Endothelial cell of umbilical vein (primary cell): ENCODE results near the gene BICD2. TPM values are rescaled to one million over a fixed set of nuclear protein-coding genes. Genes with fewer than 3 reads are reported as not detected.
"Not testable (repeated sequence)": the region's sequence is repeated elsewhere in the genome, so short reads cannot be mapped to it uniquely, and the experiment has no call there.

Source experiments
- BruUV-seq: library from RNA; stranded (reverse); fragments of 400-500 nt; replicated peaks from 2 replicates; lab custom pipeline; 2021; lab: Mats Ljungman, UMichigan
- CTCF ChIA-PET: fragments of 300-600, 350-600 bp; sonication (Branson Sonifier 250); formaldehyde crosslinking; loops from one replicate; lab custom pipeline; 2021; ENCODE audit warnings: antibody characterized with exemption, inconsistent platforms; lab: Charles Lee
- POLR2A ChIA-PET: fragments of 300-600, 350-600 bp; sonication (Branson Sonifier 250); formaldehyde crosslinking; loops from one replicate; lab custom pipeline; 2021; ENCODE audit warnings: antibody characterized with exemption, inconsistent platforms; lab: Charles Lee
- DNase-seq: peaks from one replicate; pipeline ENCODE4 v3.0.0-alpha.2; 2011; ENCODE audit warnings: low read depth, low spot score
- FAIRE-seq: peaks from 2 replicates; lab custom pipeline; 2011; peaks lifted over from hg19 to GRCh38; lab: Jason Lieb, UNC
- H2AFZ ChIP-seq: 2 replicates; pipeline ENCODE4 v1.6.0; 2012; ENCODE audit warnings: low read depth, low read length, control low read depth, inconsistent platforms
- H3K27ac ChIP-seq: 2 replicates; pipeline ENCODE4 v1.5.1; 2011; ENCODE audit warnings: low read depth, mild to moderate bottlenecking, control low read depth, low read length, moderate library complexity; ENCODE audit not compliant: insufficient read depth
- H3K27me3 ChIP-seq, 2 experiments: 2 replicates each; pipeline versions ENCODE4 v1.6.0 to v1.6.1; 2011; ENCODE audit warnings: low read length in 2 of 2, mixed read lengths in 1 of 2; ENCODE audit not compliant: control insufficient read depth in 2 of 2, insufficient read depth in 2 of 2
- H3K36me3 ChIP-seq, 2 experiments: 2 replicates in 1 of 2; 3 replicates in 1 of 2; pipeline ENCODE4 v1.5.1; 2011; ENCODE audit warnings: low read length in 2 of 2, mild to moderate bottlenecking in 1 of 2, moderate library complexity in 1 of 2; ENCODE audit not compliant: control insufficient read depth in 2 of 2, insufficient read depth in 2 of 2; ENCODE audit errors: extremely low read depth in 1 of 2
- H3K4me1 ChIP-seq: 3 replicates; pipeline ENCODE4 v1.5.1; 2011; ENCODE audit warnings: mild to moderate bottlenecking, low read length; ENCODE audit not compliant: control insufficient read depth, insufficient read depth; ENCODE audit errors: extremely low read depth
- H3K4me2 ChIP-seq: 2 replicates; pipeline ENCODE4 v1.6.1; 2011; ENCODE audit warnings: low read length, control low read depth, mixed read lengths; ENCODE audit not compliant: insufficient read depth
- H3K4me3 ChIP-seq, 3 experiments: fragments of 200-600 bp in 1 of 3; sonication (generic), shearing (Covaris generic) in 1 of 3; replicated peaks in 1 of 3; 2 replicates each; pipeline ENCODE4 v1.5.1; 2011 to 2016; ENCODE audit warnings: control low read depth in 3 of 3, low read length in 3 of 3, mild to moderate bottlenecking in 2 of 3, inconsistent platforms in 1 of 3, low read depth in 1 of 3, moderate library complexity in 1 of 3; ENCODE audit not compliant: insufficient read depth in 1 of 3
- H3K79me2 ChIP-seq: 2 replicates; pipeline ENCODE4 v1.6.0; 2012; ENCODE audit warnings: low read length, inconsistent platforms; ENCODE audit not compliant: control insufficient read depth, insufficient read depth
- H3K9ac ChIP-seq: replicated peaks from 2 replicates; pipeline ENCODE3; 2011; ENCODE audit warnings: low read length, control low read depth; ENCODE audit not compliant: insufficient read depth; ENCODE audit errors: extremely low read depth
- H3K9me1 ChIP-seq: replicated peaks from 3 replicates; pipeline ENCODE4 v1.6.0; 2011; ENCODE audit warnings: mild to moderate bottlenecking, low read length; ENCODE audit not compliant: control insufficient read depth, insufficient read depth; ENCODE audit errors: extremely low read depth
- H3K9me3 ChIP-seq: replicated peaks from 2 replicates; pipeline ENCODE4 v1.5.1; 2012; ENCODE audit warnings: low read length, inconsistent platforms; ENCODE audit not compliant: control insufficient read depth, insufficient read depth
- H4K20me1 ChIP-seq: replicated peaks from 2 replicates; pipeline ENCODE3; 2011; ENCODE audit warnings: mild to moderate bottlenecking, low read length; ENCODE audit not compliant: control insufficient read depth, insufficient read depth; ENCODE audit errors: extremely low read depth
- JUN ChIP-seq: IDR thresholded peaks from 2 replicates; pipeline ENCODE4 v1.6.1; 2011; ENCODE audit warnings: borderline replicate concordance, low read depth; ENCODE audit not compliant: insufficient read length, insufficient read depth
- POLR2AphosphoS5 ChIP-seq: IDR thresholded peaks from 2 replicates; pipeline ENCODE4 v1.6.1; 2012; ENCODE audit warnings: low read depth, mild to moderate bottlenecking, control low read depth, low read length, moderate library complexity; ENCODE audit not compliant: insufficient read depth
- dilution Hi-C: fragments of 300-500 bp; cut with MboI; formaldehyde crosslinking; loops from one replicate; pipeline ENCODE4 v1.15.0; 2019; ENCODE audit warnings: low sequenced_read_pairs; ENCODE audit not compliant: extremely low pct_ligation_motif_present
- intact Hi-C: fragments of 100-400 bp; cut with micrococcal nuclease; formaldehyde crosslinking; loops from one replicate; pipeline ENCODE4 v1.10.0; 2022
- polyA plus RNA-seq, 4 experiments: library from polyadenylated mRNA; depleted of rRNA in 3 of 4; stranded (reverse) in 3 of 4; unstranded in 1 of 4; fragments of >200 nt; gene quantifications; 2 replicates each; pipeline versions ENCODE4 v1.2.1 to v1.2.3, GENCODE V29; 2011 to 2012; ENCODE audit warnings: missing spikeins in 1 of 4
- total RNA-seq: library from RNA; stranded (reverse); gene quantifications from 2 replicates; pipeline ENCODE4 v1.2.3, GENCODE V29; 2021

Gene BICD2
- total and polyA plus RNA-seq, 2 donors (not counting 3 experiments of a cell fraction or from before 2014, with no cell fraction given) = 14.3 to 39.3 TPM

DNA sequence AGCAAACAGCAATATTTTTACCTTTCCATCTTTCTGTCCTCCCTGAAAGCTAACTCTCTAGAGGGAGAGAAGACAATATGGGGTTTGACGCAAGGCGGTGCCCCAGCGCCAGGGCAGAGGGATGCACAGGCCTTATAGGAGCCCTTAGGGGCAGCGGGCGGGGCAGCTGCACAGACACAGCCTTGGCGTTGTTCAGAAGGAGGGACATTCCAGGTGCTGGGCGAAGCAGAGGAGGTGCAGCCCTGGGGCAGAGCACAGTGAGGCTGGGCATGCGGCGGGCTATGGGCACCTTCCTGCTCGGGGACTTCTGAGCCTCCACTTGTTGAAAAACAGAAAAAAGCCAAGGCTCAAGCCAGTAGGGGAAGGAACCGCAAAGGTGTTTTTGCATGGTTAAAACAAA lies 33.7 kb upstream of the BICD2 start:
- FAIRE-seq = no peak

GRCh38 chr9:92796337-92796804 lies 31.7 kb upstream of the BICD2 start:
- H3K9ac ChIP-seq, intact Hi-C loops, H2AFZ ChIP-seq, H3K27ac ChIP-seq, BruUV-seq, H3K4me3 ChIP-seq, H3K9me3 ChIP-seq, DNase-seq, H3K9me1 ChIP-seq, H3K4me2 ChIP-seq, POLR2A ChIA-PET, dilution Hi-C loops, FAIRE-seq, H3K36me3 ChIP-seq, H4K20me1 ChIP-seq, H3K4me1 ChIP-seq, H3K79me2 ChIP-seq: not testable (repeated sequence)
- peaks cover 15 to 18% of the 10 kb centered on the region in 2 experiments for H3K27me3 ChIP-seq
- CTCF ChIA-PET = interaction anchor here (1.3 kb wide), 1 partner anchor 80 kb away, joined by 5 read pairs; no protein-coding TSS in a partner anchor

More for the DNA sequence above, 33.7 kb upstream of the BICD2 start:
- Histone ChIP-seq H3K4me1 (no peaks in the 10 kb centered on the region), H3K4me3 (no peak overlapping the region), H3K9me3 (no peaks in the 10 kb centered on the region), H3K79me2 (no peaks in the 10 kb centered on the region), H3K9me1 (no peaks in the 10 kb centered on the region), H3K9ac (no peak overlapping the region), H2AFZ (no peak overlapping the region), H4K20me1 (no peaks in the 10 kb centered on the region), H3K36me3 (no peaks in the 10 kb centered on the region), H3K4me2 (no peak overlapping the region), H3K27ac (no peak overlapping the region), H3K27me3 (peaks cover 14 to 15% of the 10 kb centered on the region in 2 experiments)
- dilution Hi-C loops (no loop called here), intact Hi-C loops (no loop called here)
- no TSS peak for BruUV-seq
- DNase-seq = no peak
- ChIA-PET CTCF (interaction anchor here (1.9 kb wide), 1 partner anchor 8 kb away, joined by 8 read pairs; no protein-coding TSS in a partner anchor), POLR2A (no interaction called here)
- TF ChIP-seq JUN (no peak), POLR2AphosphoS5 (no peak)
